Measurements from ENCODE around the gene KIF5C. TPM values are rescaled to one million over a fixed set of nuclear protein-coding genes. Genes with fewer than 3 reads are reported as not detected.

The KIF5C gene
- total RNA-seq, 1 donor from 2014 or later: 63.1 TPM

DNA sequence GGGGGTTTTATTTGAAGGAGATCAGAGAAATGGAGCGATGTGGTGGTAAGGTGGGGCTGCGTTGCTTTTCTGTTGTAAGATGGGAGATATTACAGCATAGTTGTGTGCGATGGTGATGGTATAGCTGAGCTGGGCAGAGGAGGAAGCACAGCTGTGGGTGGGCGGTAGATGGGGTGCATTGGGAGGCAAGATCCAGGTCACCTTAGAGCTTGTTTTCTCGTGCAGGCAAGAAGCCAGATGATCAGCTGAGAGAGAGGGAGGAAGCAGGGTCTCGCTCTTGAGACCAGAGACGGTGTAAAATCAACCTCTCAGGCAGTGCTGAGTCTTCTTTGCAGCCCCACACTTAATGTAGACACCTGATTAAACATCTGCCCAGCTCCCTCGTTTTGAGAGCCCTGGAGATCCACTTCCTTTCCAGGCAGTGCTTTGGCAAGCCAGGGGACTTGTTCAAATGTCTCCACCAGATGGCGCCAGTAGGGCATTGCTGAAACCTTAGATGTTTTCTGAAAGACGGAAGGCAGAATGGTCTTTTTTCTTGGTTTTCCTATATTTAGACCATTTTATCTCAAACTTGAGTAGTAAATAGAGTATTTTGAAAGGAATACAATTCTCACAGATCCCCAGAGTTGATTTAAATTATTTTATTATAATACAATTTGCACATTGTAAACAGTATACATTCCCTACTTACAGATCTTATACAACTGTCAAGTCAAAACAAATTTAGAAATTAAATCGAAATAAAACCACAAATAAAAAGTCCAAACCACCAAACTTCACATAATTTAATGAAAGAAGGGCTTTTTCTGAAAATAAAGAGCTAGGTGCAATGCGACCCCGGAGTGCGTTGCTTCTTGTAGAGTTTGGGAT lies 142.3 kb downstream of the KIF5C start:
- Mint-ChIP-seq H3K4me1 (peaks cover 17% of the 10 kb centered on the region), H3K36me3 (peaks cover 41% of the 10 kb centered on the region), H3K27me3 (ENCODE audit: insufficient read depth, low read depth) (no peaks in the 10 kb centered on the region), H3K4me3 (no peak overlapping the region), H3K9me3 (no peaks in the 10 kb centered on the region), H3K27ac (no peak overlapping the region)
- Histone ChIP-seq H3K27ac (no peak overlapping the region), H3K36me3 (no peaks in the 10 kb centered on the region), H3K4me2 (no peak overlapping the region), H2AFZ (replicated peaks) (no peak overlapping the region), H3K27me3 (no peaks in the 10 kb centered on the region), H3K4me3 (no peak overlapping the region), H3F3A (ENCODE audit: low read depth) (no peaks in the 10 kb centered on the region), H3K79me2 (ENCODE audit: low read depth) (no peaks in the 10 kb centered on the region), H4K20me1 (ENCODE audit: low read depth) (peaks cover 3% of the 10 kb centered on the region), H3K9ac (no peak overlapping the region), H3K9me3 (ENCODE audit: low read depth) (no peaks in the 10 kb centered on the region), H3K4me1 (no peaks in the 10 kb centered on the region)
- DNase-seq (ENCODE audit: low spot score): peak; percentile 86
- TF ChIP-seq, protein P1, sequence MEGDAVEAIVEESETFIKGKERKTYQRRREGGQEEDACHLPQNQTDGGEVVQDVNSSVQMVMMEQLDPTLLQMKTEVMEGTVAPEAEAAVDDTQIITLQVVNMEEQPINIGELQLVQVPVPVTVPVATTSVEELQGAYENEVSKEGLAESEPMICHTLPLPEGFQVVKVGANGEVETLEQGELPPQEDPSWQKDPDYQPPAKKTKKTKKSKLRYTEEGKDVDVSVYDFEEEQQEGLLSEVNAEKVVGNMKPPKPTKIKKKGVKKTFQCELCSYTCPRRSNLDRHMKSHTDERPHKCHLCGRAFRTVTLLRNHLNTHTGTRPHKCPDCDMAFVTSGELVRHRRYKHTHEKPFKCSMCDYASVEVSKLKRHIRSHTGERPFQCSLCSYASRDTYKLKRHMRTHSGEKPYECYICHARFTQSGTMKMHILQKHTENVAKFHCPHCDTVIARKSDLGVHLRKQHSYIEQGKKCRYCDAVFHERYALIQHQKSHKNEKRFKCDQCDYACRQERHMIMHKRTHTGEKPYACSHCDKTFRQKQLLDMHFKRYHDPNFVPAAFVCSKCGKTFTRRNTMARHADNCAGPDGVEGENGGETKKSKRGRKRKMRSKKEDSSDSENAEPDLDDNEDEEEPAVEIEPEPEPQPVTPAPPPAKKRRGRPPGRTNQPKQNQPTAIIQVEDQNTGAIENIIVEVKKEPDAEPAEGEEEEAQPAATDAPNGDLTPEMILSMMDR (IDR thresholded peaks at IDR 0.05): peak; percentile 94
- no peak for TF ChIP-seq EZH2 (IDR thresholded peaks at IDR 0.05)

DNA sequence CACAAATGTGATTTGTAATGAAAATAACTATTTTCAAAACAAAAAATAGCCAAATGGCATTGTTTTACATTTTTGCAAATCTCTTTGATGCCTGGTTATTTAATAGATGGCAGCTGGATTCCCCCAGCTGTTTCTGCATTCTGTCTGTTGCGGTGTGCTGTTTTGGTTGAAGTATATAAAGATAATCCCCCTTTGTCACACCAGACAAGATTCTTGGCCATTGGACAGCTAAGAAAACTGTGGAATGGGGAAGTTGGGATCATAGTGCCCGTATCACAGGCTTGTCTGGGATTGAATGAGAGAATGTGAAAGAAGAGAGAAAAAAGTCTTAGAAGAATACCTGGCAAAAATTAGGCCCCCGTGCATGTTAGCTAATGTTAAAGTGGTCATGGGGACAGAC lies 144.0 kb downstream of the KIF5C start:
- H3K4me3 Mint-ChIP-seq: no peak overlapping the region
- no peaks in the 10 kb centered on the region for H3K4me1 ChIP-seq
- H3F3A ChIP-seq (ENCODE audit: low read depth): no peaks in the 10 kb centered on the region
- H3K4me2 ChIP-seq: no peak overlapping the region
- no peaks in the 10 kb centered on the region for H3K9me3 Mint-ChIP-seq
- H3K79me2 ChIP-seq (ENCODE audit: low read depth): no peaks in the 10 kb centered on the region
- no peak for TF ChIP-seq EZH2 (IDR thresholded peaks at IDR 0.05)
- TF ChIP-seq EZH2phosphoT487 (IDR thresholded peaks at IDR 0.05): no peak
- TF ChIP-seq, protein P1 (IDR thresholded peaks at IDR 0.05): no peak
- DNase-seq (ENCODE audit: low spot score): no peak
- H3K27ac Mint-ChIP-seq: no peak overlapping the region
- no peaks in the 10 kb centered on the region for H3K27me3 Mint-ChIP-seq (ENCODE audit: insufficient read depth, low read depth)
- H3K27ac ChIP-seq: no peak overlapping the region
- H3K4me3 ChIP-seq: no peak overlapping the region
- H3K36me3 Mint-ChIP-seq: peaks cover 45% of the 10 kb centered on the region
- H2AFZ ChIP-seq (replicated peaks): no peak overlapping the region
- H3K36me3 ChIP-seq: no peaks in the 10 kb centered on the region
- peaks cover 17% of the 10 kb centered on the region for H3K4me1 Mint-ChIP-seq
- peaks cover 3% of the 10 kb centered on the region for H4K20me1 ChIP-seq (ENCODE audit: low read depth)
- H3K27me3 ChIP-seq: no peaks in the 10 kb centered on the region
- H3K9me3 ChIP-seq (ENCODE audit: low read depth): no peaks in the 10 kb centered on the region
- H3K9ac ChIP-seq: no peak overlapping the region

GRCh38 chr2:149019768-149020167 lies 144.7 kb downstream of the KIF5C start:
- H3K9me3 Mint-ChIP-seq: no peaks in the 10 kb centered on the region
- Histone ChIP-seq H3K4me1 (no peaks in the 10 kb centered on the region), H3K9me3 (ENCODE audit: low read depth) (no peaks in the 10 kb centered on the region), H3K27ac (no peak overlapping the region), H3K4me3 (no peak overlapping the region), H3K4me2 (no peak overlapping the region), H3K79me2 (ENCODE audit: low read depth) (no peaks in the 10 kb centered on the region), H3K9ac (no peak overlapping the region), H3F3A (ENCODE audit: low read depth) (no peaks in the 10 kb centered on the region), H2AFZ (replicated peaks) (no peak overlapping the region), H3K36me3 (no peaks in the 10 kb centered on the region), H4K20me1 (ENCODE audit: low read depth) (peaks cover 3% of the 10 kb centered on the region), H3K27me3 (no peaks in the 10 kb centered on the region)
- H3K36me3 Mint-ChIP-seq: peaks cover 43% of the 10 kb centered on the region
- DNase-seq (ENCODE audit: low spot score): no peak
- no peaks in the 10 kb centered on the region for H3K27me3 Mint-ChIP-seq (ENCODE audit: insufficient read depth, low read depth)
- no peak overlapping the region for H3K4me3 Mint-ChIP-seq
- peaks cover 17% of the 10 kb centered on the region for H3K4me1 Mint-ChIP-seq
- no peak overlapping the region for H3K27ac Mint-ChIP-seq
- TF ChIP-seq, protein P1 (IDR thresholded peaks at IDR 0.05): no peak
- TF ChIP-seq EZH2 (IDR thresholded peaks at IDR 0.05): no peak
- no peak for TF ChIP-seq EZH2phosphoT487 (IDR thresholded peaks at IDR 0.05)
